SJSA1 (cell line): ENCODE measurements around the gene STRADB. TPM values are rescaled to one million over a fixed set of nuclear protein-coding genes. Genes with fewer than 3 reads are reported as not detected.
A peak's percentile ranks its signal among the peaks of the same experiment; 100 is the strongest.

Experiments
- DNase-seq, 2 experiments: peaks; one replicate each; pipeline ENCODE4 v3.0.0-alpha.2; 2015 to 2020; ENCODE audit warnings: low spot score in 2 of 2, low read depth in 1 of 2
- H3K27ac ChIP-seq: fragments of 250-450 bp; sonication (Bioruptor Pico); 2 replicates; pipeline ENCODE4 v1.5.1; 2020; ENCODE audit warnings: mild to moderate bottlenecking, moderate library complexity
- H3K27me3 ChIP-seq: fragments of 250-450 bp; sonication (Bioruptor Pico); replicated peaks from 2 replicates; pipeline ENCODE4 v1.5.1; 2020; ENCODE audit warnings: mild to moderate bottlenecking, moderate library complexity
- H3K36me3 ChIP-seq: fragments of 250-450 bp; sonication (Bioruptor Pico); 2 replicates; pipeline ENCODE4 v1.5.1; 2020; ENCODE audit warnings: mild to moderate bottlenecking
- H3K4me1 ChIP-seq: fragments of 250-450 bp; sonication (Bioruptor Pico); replicated peaks from 2 replicates; pipeline ENCODE4 v1.6.1; 2021; ENCODE audit warnings: mild to moderate bottlenecking
- H3K4me3 ChIP-seq: fragments of 250-450 bp; sonication (Bioruptor Pico); 2 replicates; pipeline ENCODE4 v1.5.1; 2020; ENCODE audit warnings: mild to moderate bottlenecking
- H3K9me3 ChIP-seq: fragments of 250-450 bp; sonication (Bioruptor Pico); replicated peaks from 2 replicates; pipeline ENCODE4 v1.5.1; 2020; ENCODE audit warnings: mild to moderate bottlenecking
- total RNA-seq: library from RNA; depleted of rRNA; stranded (reverse); fragments of >200 nt; shearing (Covaris generic); gene quantifications from 2 replicates; pipeline ENCODE4 v1.2.3, GENCODE V29; 2014; rRNA removed

Gene STRADB
- 9.4 and 23.8 TPM in 2 replicates for total RNA-seq

GRCh38 chr2:201451292-201452057 is at the start of gene STRADB, which contains the start of gene TRAK2:
Gene STRADB, plus strand, starts transcription at chr2:201451740. Its CDS starts 3,101 bp downstream, at chr2:201454841.
Gene TRAK2, minus strand, starts transcription at chr2:201451458. Its CDS starts 30,951 bp downstream, at chr2:201420507.
- no peaks in the 10 kb centered on the region for H3K27me3 ChIP-seq
- peak within 1 kb of the TSS; percentile 86 for H3K4me3 ChIP-seq
- peaks cover 5% of the 10 kb centered on the region; the same call in 1 of the 2 replicates for H3K4me1 ChIP-seq
- peak; percentile 97 for DNase-seq
- H3K9me3 ChIP-seq: no peaks in the 10 kb centered on the region
- peaks cover 21% of the 10 kb centered on the region; the same call in 1 of the 2 replicates for H3K36me3 ChIP-seq
- peak within 1 kb of the TSS; percentile 42 for H3K27ac ChIP-seq

GRCh38 chr2:201401815-201402214 is 49.7 kb upstream of the STRADB start:
- Histone ChIP-seq H3K4me3 (no peak overlapping the region), H3K36me3 (peaks cover 32% of the 10 kb centered on the region), H3K4me1 (peaks cover 8% of the 10 kb centered on the region; the same call in 1 of the 2 replicates), H3K27ac (no peak overlapping the region), H3K27me3 (no peaks in the 10 kb centered on the region), H3K9me3 (no peaks in the 10 kb centered on the region)
- no peak for DNase-seq

- H3K9me3 ChIP-seq: no peaks in the 10 kb centered on the region
- no peak overlapping the region for H3K4me3 ChIP-seq
- peaks cover 24% of the 10 kb centered on the region for H3K36me3 ChIP-seq
- H3K4me1 ChIP-seq: peaks cover 8% of the 10 kb centered on the region; the same call in 1 of the 2 replicates
- H3K27me3 ChIP-seq: no peaks in the 10 kb centered on the region
- no peak for DNase-seq
- no peak overlapping the region for H3K27ac ChIP-seq
These were observed 48.6 kb upstream of the STRADB start for GRCh38 chr2:201402651-201403562.

GRCh38 chr2:201403880-201404279 is 47.7 kb upstream of the STRADB start:
- H3K9me3 ChIP-seq: no peaks in the 10 kb centered on the region
- H3K4me3 ChIP-seq: no peak overlapping the region
- no peak overlapping the region for H3K27ac ChIP-seq
- H3K27me3 ChIP-seq: no peaks in the 10 kb centered on the region
- peaks cover 21% of the 10 kb centered on the region; the same call in 1 of the 2 replicates for H3K36me3 ChIP-seq
- H3K4me1 ChIP-seq: peaks cover 8% of the 10 kb centered on the region; the same call in 1 of the 2 replicates
- DNase-seq: peak in 1 of 2 experiments; percentile 36

- H3K36me3 ChIP-seq: peaks cover 14% of the 10 kb centered on the region
- no peak for DNase-seq
- peaks cover 8% of the 10 kb centered on the region; the same call in 1 of the 2 replicates for H3K4me1 ChIP-seq
- no peaks in the 10 kb centered on the region for H3K27me3 ChIP-seq
- H3K27ac ChIP-seq: no peak overlapping the region
- no peak overlapping the region for H3K4me3 ChIP-seq
- H3K9me3 ChIP-seq: no peaks in the 10 kb centered on the region
These were observed 46.8 kb upstream of the STRADB start for GRCh38 chr2:201404699-201405280.

- DNase-seq: no peak
- Histone ChIP-seq H3K9me3 (no peaks in the 10 kb centered on the region), H3K36me3 (peaks cover 13% of the 10 kb centered on the region), H3K4me1 (peaks cover 8% of the 10 kb centered on the region; the same call in 1 of the 2 replicates), H3K27ac (no peak overlapping the region), H3K27me3 (no peaks in the 10 kb centered on the region), H3K4me3 (no peak overlapping the region)
These were observed 45.4 kb upstream of the STRADB start for GRCh38 chr2:201406077-201406662.

GRCh38 chr2:201407265-201407664 is 44.3 kb upstream of the STRADB start:
- Histone ChIP-seq H3K27ac (no peak overlapping the region), H3K4me3 (no peak overlapping the region), H3K9me3 (no peaks in the 10 kb centered on the region), H3K36me3 (peaks cover 21% of the 10 kb centered on the region), H3K27me3 (no peaks in the 10 kb centered on the region), H3K4me1 (peaks cover 8% of the 10 kb centered on the region; the same call in 1 of the 2 replicates)
- DNase-seq: no peak

GRCh38 chr2:201408931-201409330 is 42.6 kb upstream of the STRADB start:
- H3K27me3 ChIP-seq: no peaks in the 10 kb centered on the region
- H3K4me3 ChIP-seq: no peak overlapping the region
- H3K36me3 ChIP-seq: peaks cover 21% of the 10 kb centered on the region
- no peak for DNase-seq
- no peak overlapping the region for H3K27ac ChIP-seq
- H3K4me1 ChIP-seq: peaks cover 10% of the 10 kb centered on the region
- H3K9me3 ChIP-seq: no peaks in the 10 kb centered on the region

- H3K27me3 ChIP-seq: no peaks in the 10 kb centered on the region
- peaks cover 13% of the 10 kb centered on the region for H3K36me3 ChIP-seq
- no peak overlapping the region for H3K4me3 ChIP-seq
- peaks cover 14% of the 10 kb centered on the region for H3K4me1 ChIP-seq
- H3K27ac ChIP-seq: no peak overlapping the region
- no peaks in the 10 kb centered on the region for H3K9me3 ChIP-seq
- no peak for DNase-seq
These were observed 40.1 kb upstream of the STRADB start for GRCh38 chr2:201411421-201411820.

- H3K9me3 ChIP-seq: no peaks in the 10 kb centered on the region
- peaks cover 14% of the 10 kb centered on the region for H3K4me1 ChIP-seq
- no peak for DNase-seq
- H3K27me3 ChIP-seq: no peaks in the 10 kb centered on the region
- peaks cover 10% of the 10 kb centered on the region for H3K36me3 ChIP-seq
- H3K27ac ChIP-seq: no peak overlapping the region
- H3K4me3 ChIP-seq: no peak overlapping the region
These were observed 38.4 kb upstream of the STRADB start for GRCh38 chr2:201413143-201413542.

- H3K36me3 ChIP-seq: peaks cover 10% of the 10 kb centered on the region
- H3K4me3 ChIP-seq: no peak overlapping the region
- H3K27ac ChIP-seq: no peak overlapping the region
These were observed 38.0 kb upstream of the STRADB start for GRCh38 chr2:201413552-201413951.

GRCh38 chr2:201414099-201415023 is 37.2 kb upstream of the STRADB start:
- peak in 1 of 2 experiments; percentile 48 for DNase-seq
- Histone ChIP-seq H3K9me3 (no peaks in the 10 kb centered on the region), H3K4me3 (no peak overlapping the region), H3K27me3 (no peaks in the 10 kb centered on the region), H3K36me3 (peaks cover 10% of the 10 kb centered on the region), H3K4me1 (peaks cover 21% of the 10 kb centered on the region), H3K27ac (no peak overlapping the region)

More at GRCh38 chr2:201413552-201413951, 38.0 kb upstream of the STRADB start:
- Histone ChIP-seq H3K27me3 (no peaks in the 10 kb centered on the region), H3K4me1 (peaks cover 14% of the 10 kb centered on the region), H3K9me3 (no peaks in the 10 kb centered on the region)
- DNase-seq: no peak
